Endothelial cell of umbilical vein (primary cell): ENCODE measurements around the gene CUL7. TPM values are rescaled to one million over a fixed set of nuclear protein-coding genes. Genes with fewer than 3 reads are reported as not detected.
"Not testable (repeated sequence)": the region's sequence is repeated elsewhere in the genome, so short reads cannot be mapped to it uniquely, and the experiment has no call there.

Experiments
- BruUV-seq: library from RNA; stranded (reverse); fragments of 400-500 nt; replicated peaks from 2 replicates; lab custom pipeline; 2021; lab: Mats Ljungman, UMichigan
- CTCF ChIA-PET: fragments of 300-600, 350-600 bp; sonication (Branson Sonifier 250); formaldehyde crosslinking; loops from one replicate; lab custom pipeline; 2021; ENCODE audit warnings: antibody characterized with exemption, inconsistent platforms; lab: Charles Lee
- POLR2A ChIA-PET: fragments of 300-600, 350-600 bp; sonication (Branson Sonifier 250); formaldehyde crosslinking; loops from one replicate; lab custom pipeline; 2021; ENCODE audit warnings: antibody characterized with exemption, inconsistent platforms; lab: Charles Lee
- DNase-seq: peaks from one replicate; pipeline ENCODE4 v3.0.0-alpha.2; 2011; ENCODE audit warnings: low read depth, low spot score
- FAIRE-seq: peaks from 2 replicates; lab custom pipeline; 2011; peaks lifted over from hg19 to GRCh38; lab: Jason Lieb, UNC
- H2AFZ ChIP-seq: 2 replicates; pipeline ENCODE4 v1.6.0; 2012; ENCODE audit warnings: low read depth, low read length, control low read depth, inconsistent platforms
- H3K27ac ChIP-seq: 2 replicates; pipeline ENCODE4 v1.5.1; 2011; ENCODE audit warnings: low read depth, mild to moderate bottlenecking, control low read depth, low read length, moderate library complexity; ENCODE audit not compliant: insufficient read depth
- H3K27me3 ChIP-seq, 2 experiments: 2 replicates each; pipeline versions ENCODE4 v1.6.0 to v1.6.1; 2011; ENCODE audit warnings: low read length in 2 of 2, mixed read lengths in 1 of 2; ENCODE audit not compliant: control insufficient read depth in 2 of 2, insufficient read depth in 2 of 2
- H3K36me3 ChIP-seq, 2 experiments: 2 replicates in 1 of 2; 3 replicates in 1 of 2; pipeline ENCODE4 v1.5.1; 2011; ENCODE audit warnings: low read length in 2 of 2, mild to moderate bottlenecking in 1 of 2, moderate library complexity in 1 of 2; ENCODE audit not compliant: control insufficient read depth in 2 of 2, insufficient read depth in 2 of 2; ENCODE audit errors: extremely low read depth in 1 of 2
- H3K4me1 ChIP-seq: 3 replicates; pipeline ENCODE4 v1.5.1; 2011; ENCODE audit warnings: mild to moderate bottlenecking, low read length; ENCODE audit not compliant: control insufficient read depth, insufficient read depth; ENCODE audit errors: extremely low read depth
- H3K4me2 ChIP-seq: 2 replicates; pipeline ENCODE4 v1.6.1; 2011; ENCODE audit warnings: low read length, control low read depth, mixed read lengths; ENCODE audit not compliant: insufficient read depth
- H3K4me3 ChIP-seq, 3 experiments: fragments of 200-600 bp in 1 of 3; sonication (generic), shearing (Covaris generic) in 1 of 3; replicated peaks in 1 of 3; 2 replicates each; pipeline ENCODE4 v1.5.1; 2011 to 2016; ENCODE audit warnings: control low read depth in 3 of 3, low read length in 3 of 3, mild to moderate bottlenecking in 2 of 3, inconsistent platforms in 1 of 3, low read depth in 1 of 3, moderate library complexity in 1 of 3; ENCODE audit not compliant: insufficient read depth in 1 of 3
- H3K79me2 ChIP-seq: 2 replicates; pipeline ENCODE4 v1.6.0; 2012; ENCODE audit warnings: low read length, inconsistent platforms; ENCODE audit not compliant: control insufficient read depth, insufficient read depth
- H3K9ac ChIP-seq: replicated peaks from 2 replicates; pipeline ENCODE3; 2011; ENCODE audit warnings: low read length, control low read depth; ENCODE audit not compliant: insufficient read depth; ENCODE audit errors: extremely low read depth
- H3K9me1 ChIP-seq: replicated peaks from 3 replicates; pipeline ENCODE4 v1.6.0; 2011; ENCODE audit warnings: mild to moderate bottlenecking, low read length; ENCODE audit not compliant: control insufficient read depth, insufficient read depth; ENCODE audit errors: extremely low read depth
- H3K9me3 ChIP-seq: replicated peaks from 2 replicates; pipeline ENCODE4 v1.5.1; 2012; ENCODE audit warnings: low read length, inconsistent platforms; ENCODE audit not compliant: control insufficient read depth, insufficient read depth
- H4K20me1 ChIP-seq: replicated peaks from 2 replicates; pipeline ENCODE3; 2011; ENCODE audit warnings: mild to moderate bottlenecking, low read length; ENCODE audit not compliant: control insufficient read depth, insufficient read depth; ENCODE audit errors: extremely low read depth
- EZH2 ChIP-seq: IDR thresholded peaks from 2 replicates; pipeline ENCODE4 v1.6.1; 2012; ENCODE audit warnings: borderline replicate concordance, low read depth, mild to moderate bottlenecking, moderate library complexity, low read length, inconsistent platforms; ENCODE audit not compliant: severe bottlenecking
- FOS ChIP-seq: IDR thresholded peaks from 2 replicates; pipeline ENCODE4 v1.6.1; 2011; ENCODE audit warnings: mild to moderate bottlenecking, low read length, moderate library complexity, borderline replicate concordance; ENCODE audit not compliant: insufficient read depth
- GATA2 ChIP-seq: IDR thresholded peaks from 2 replicates; pipeline ENCODE4 v1.7.0; 2011; ENCODE audit warnings: low read depth, mild to moderate bottlenecking, moderate library complexity, mixed read lengths, low read length; ENCODE audit not compliant: insufficient read length, insufficient read depth
- JUN ChIP-seq: IDR thresholded peaks from 2 replicates; pipeline ENCODE4 v1.6.1; 2011; ENCODE audit warnings: borderline replicate concordance, low read depth; ENCODE audit not compliant: insufficient read length, insufficient read depth
- MYC ChIP-seq: IDR thresholded peaks from one replicate; pipeline ENCODE4 v1.6.1; 2011; ENCODE audit warnings: mild to moderate bottlenecking, low read depth, low read length
- POLR2A ChIP-seq: IDR thresholded peaks from 2 replicates; pipeline ENCODE4 v1.6.1; 2012; ENCODE audit warnings: low read depth, mild to moderate bottlenecking, control low read depth, low read length
- POLR2AphosphoS5 ChIP-seq: IDR thresholded peaks from 2 replicates; pipeline ENCODE4 v1.6.1; 2012; ENCODE audit warnings: low read depth, mild to moderate bottlenecking, control low read depth, low read length, moderate library complexity; ENCODE audit not compliant: insufficient read depth
- dilution Hi-C: fragments of 300-500 bp; cut with MboI; formaldehyde crosslinking; loops from one replicate; pipeline ENCODE4 v1.15.0; 2019; ENCODE audit warnings: low sequenced_read_pairs; ENCODE audit not compliant: extremely low pct_ligation_motif_present
- intact Hi-C: fragments of 100-400 bp; cut with micrococcal nuclease; formaldehyde crosslinking; loops from one replicate; pipeline ENCODE4 v1.10.0; 2022
- polyA plus RNA-seq, 4 experiments: library from polyadenylated mRNA; depleted of rRNA in 3 of 4; stranded (reverse) in 3 of 4; unstranded in 1 of 4; fragments of >200 nt; gene quantifications; 2 replicates each; pipeline versions ENCODE4 v1.2.1 to v1.2.3, GENCODE V29; 2011 to 2012; ENCODE audit warnings: missing spikeins in 1 of 4
- total RNA-seq: library from RNA; stranded (reverse); gene quantifications from 2 replicates; pipeline ENCODE4 v1.2.3, GENCODE V29; 2021
- TF ChIP-seq, protein P1 (sequence below): IDR thresholded peaks from 2 replicates; pipeline ENCODE4 v1.6.1; 2011; ENCODE audit not compliant: insufficient read depth, insufficient read length
- TF ChIP-seq, protein P2 (sequence below), 2 donors: IDR thresholded peaks; 1 replicate in 1 of 2; 2 replicates in 1 of 2; pipeline ENCODE4 v1.5.1; 2011; ENCODE audit warnings: low read length in 2 of 2, mild to moderate bottlenecking in 2 of 2, moderate library complexity in 2 of 2, control low read depth in 1 of 2, inconsistent platforms in 1 of 2, low read depth in 1 of 2; ENCODE audit not compliant: insufficient read depth in 1 of 2; ENCODE audit errors: extremely low read depth in 1 of 2

The CUL7 gene
- total and polyA plus RNA-seq, 2 donors (not counting 3 experiments of a cell fraction or from before 2014, with no cell fraction given): 29.4 to 33.7 TPM

DNA sequence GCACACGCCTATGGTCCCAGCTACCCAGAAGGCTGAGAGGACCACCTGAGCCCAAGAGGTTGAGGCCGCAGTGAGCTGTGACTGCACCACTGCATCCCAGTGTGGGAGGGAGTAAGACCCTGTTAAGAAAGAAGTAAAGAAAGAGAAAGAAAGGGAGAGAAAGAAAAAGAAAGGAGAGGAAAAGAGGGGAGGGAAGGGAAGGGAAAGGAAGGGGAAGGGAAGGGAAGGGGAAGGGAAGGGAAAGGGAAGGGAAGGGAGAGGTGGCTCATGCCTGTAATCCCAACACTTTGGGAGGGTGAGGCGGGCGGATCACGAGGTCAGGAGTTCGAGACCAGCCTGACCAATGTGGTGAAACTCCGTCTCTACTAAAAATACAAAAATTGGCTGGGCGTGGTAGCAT is 12.2 kb downstream of the CUL7 start:
- H3K4me2 ChIP-seq, FAIRE-seq, H4K20me1 ChIP-seq, intact Hi-C loops, H2AFZ ChIP-seq, dilution Hi-C loops, BruUV-seq, H3K9ac ChIP-seq, H3K27ac ChIP-seq, H3K9me3 ChIP-seq, H3K79me2 ChIP-seq, H3K4me3 ChIP-seq, DNase-seq, H3K27me3 ChIP-seq, H3K9me1 ChIP-seq, H3K4me1 ChIP-seq: not testable (repeated sequence)
- POLR2A ChIA-PET: interaction anchor here (0.6 kb wide), 1 partner anchor 240 kb away, joined by 3 read pairs; no protein-coding TSS in a partner anchor
- CTCF ChIA-PET: interaction anchor here (1.1 kb wide), 1 partner anchor 102 kb away, joined by 3 read pairs; no protein-coding TSS in a partner anchor
- peaks cover 5 to 57% of the 10 kb centered on the region in 2 experiments for H3K36me3 ChIP-seq

DNA sequence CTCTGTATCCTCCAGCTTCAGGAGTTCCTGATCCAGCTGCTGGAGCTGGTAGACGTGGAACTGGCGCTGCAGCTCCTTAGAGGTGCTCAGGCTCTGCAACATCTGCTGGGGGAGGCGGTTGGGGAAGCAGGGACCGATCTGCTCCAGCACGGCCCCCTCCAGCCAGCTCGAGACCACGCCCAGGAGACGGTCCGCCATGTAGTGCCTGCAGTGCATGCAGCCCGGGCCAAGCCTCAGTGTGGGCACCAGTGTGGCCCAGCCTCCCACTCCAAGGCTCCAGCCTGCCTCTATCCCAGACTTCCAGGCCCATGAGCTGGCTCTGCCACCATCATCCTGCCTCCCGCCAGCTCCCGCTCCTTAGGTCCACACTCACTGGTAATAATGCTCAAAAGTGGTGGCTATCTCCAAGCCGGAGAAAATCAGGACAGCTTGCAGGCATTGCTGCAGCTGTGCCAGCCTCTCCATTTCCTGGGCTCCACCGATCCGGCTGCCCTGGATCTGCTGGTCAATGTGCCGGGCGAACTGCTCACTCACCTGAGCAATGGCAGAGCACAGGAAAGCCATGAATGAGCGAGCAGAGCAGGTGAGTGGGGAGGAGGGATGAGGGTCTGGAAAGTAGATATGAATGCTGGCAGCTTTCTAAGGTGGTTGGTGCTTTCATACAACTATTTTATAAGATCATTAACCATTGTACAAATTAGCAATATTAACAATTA is 13.0 kb downstream of the CUL7 start:
- FAIRE-seq (no peak), DNase-seq (no peak)
- no peak overlapping the region for H3K4me3 ChIP-seq
- ChIA-PET CTCF (interaction anchor here (0.6 to 1.2 kb wide), 2 partner anchors 9 to 259 kb away, joined by 3 read pairs; partner anchors contain the start of gene BICRAL), POLR2A (no interaction called here)
- no peak overlapping the region for H2AFZ ChIP-seq
- dilution Hi-C loops: no loop called here
- no peaks in the 10 kb centered on the region for H3K9me1 ChIP-seq
- H3K27ac ChIP-seq: no peak overlapping the region
- H3K9me3 ChIP-seq: no peaks in the 10 kb centered on the region
- peaks cover 5 to 55% of the 10 kb centered on the region in 2 experiments for H3K36me3 ChIP-seq
- no peaks in the 10 kb centered on the region for H3K27me3 ChIP-seq
- no TSS peak for BruUV-seq
- H3K4me1 ChIP-seq: no peaks in the 10 kb centered on the region
- TF ChIP-seq, protein P1, sequence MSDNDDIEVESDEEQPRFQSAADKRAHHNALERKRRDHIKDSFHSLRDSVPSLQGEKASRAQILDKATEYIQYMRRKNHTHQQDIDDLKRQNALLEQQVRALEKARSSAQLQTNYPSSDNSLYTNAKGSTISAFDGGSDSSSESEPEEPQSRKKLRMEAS: no peak
- TF ChIP-seq FOS (no peak), POLR2AphosphoS5 (no peak), MYC (no peak), GATA2 (no peak), JUN (no peak), POLR2A (no peak), EZH2 (no peak)
- TF ChIP-seq, protein P2, sequence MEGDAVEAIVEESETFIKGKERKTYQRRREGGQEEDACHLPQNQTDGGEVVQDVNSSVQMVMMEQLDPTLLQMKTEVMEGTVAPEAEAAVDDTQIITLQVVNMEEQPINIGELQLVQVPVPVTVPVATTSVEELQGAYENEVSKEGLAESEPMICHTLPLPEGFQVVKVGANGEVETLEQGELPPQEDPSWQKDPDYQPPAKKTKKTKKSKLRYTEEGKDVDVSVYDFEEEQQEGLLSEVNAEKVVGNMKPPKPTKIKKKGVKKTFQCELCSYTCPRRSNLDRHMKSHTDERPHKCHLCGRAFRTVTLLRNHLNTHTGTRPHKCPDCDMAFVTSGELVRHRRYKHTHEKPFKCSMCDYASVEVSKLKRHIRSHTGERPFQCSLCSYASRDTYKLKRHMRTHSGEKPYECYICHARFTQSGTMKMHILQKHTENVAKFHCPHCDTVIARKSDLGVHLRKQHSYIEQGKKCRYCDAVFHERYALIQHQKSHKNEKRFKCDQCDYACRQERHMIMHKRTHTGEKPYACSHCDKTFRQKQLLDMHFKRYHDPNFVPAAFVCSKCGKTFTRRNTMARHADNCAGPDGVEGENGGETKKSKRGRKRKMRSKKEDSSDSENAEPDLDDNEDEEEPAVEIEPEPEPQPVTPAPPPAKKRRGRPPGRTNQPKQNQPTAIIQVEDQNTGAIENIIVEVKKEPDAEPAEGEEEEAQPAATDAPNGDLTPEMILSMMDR (IDR thresholded peaks at IDR 0.05; ENCODE audit: extremely low read depth in 1 of 2, insufficient read depth in 1 of 2, low read depth in 1 of 2, low read length in 2 of 2): no peak
- H3K4me2 ChIP-seq: no peak overlapping the region
- intact Hi-C loops: no loop called here
- no peaks in the 10 kb centered on the region for H3K79me2 ChIP-seq
- H3K9ac ChIP-seq: no peak overlapping the region
- H4K20me1 ChIP-seq: no peaks in the 10 kb centered on the region
